ENCODE data around the gene SCAI. TPM values are rescaled to one million over a fixed set of nuclear protein-coding genes. Genes with fewer than 3 reads are reported as not detected.
"Not testable (repeated sequence)": the region's sequence is repeated elsewhere in the genome, so short reads cannot be mapped to it uniquely, and the experiment has no call there.

Gene SCAI
- total and polyA plus RNA-seq, 3 donors from 2014 or later = 4.7 to 14.5 (median 12.8) TPM

- no peaks in the 10 kb centered on the region for H3K9me3 ChIP-seq
- H3K27ac ChIP-seq = no peak overlapping the region
- no peaks in the 10 kb centered on the region for H3K4me1 ChIP-seq
- WGBS, 2 donors = 48 to 53% methylated on average over 2 of the region's 2 CpGs
- intact Hi-C loops (cut with DNase I; ENCODE audit: low total_unique reads) = no loop called here
- no peak overlapping the region for H3K4me3 ChIP-seq
- no peaks in the 10 kb centered on the region for H3K27me3 ChIP-seq
- DNase-seq = no peak
- no peak for TF ChIP-seq CTCF (IDR thresholded peaks at IDR 0.05)
- no peak for TF ChIP-seq POLR2A (IDR thresholded peaks at IDR 0.05)
- H3K36me3 ChIP-seq (ENCODE audit: low read depth, missing control alignments) = no peaks in the 10 kb centered on the region
These were observed 178.7 kb downstream of the SCAI start for GRCh38 chr9:124964604-124965003.

GRCh38 chr9:124964056-124964455 lies 179.3 kb downstream of the SCAI start:
- no peaks in the 10 kb centered on the region for H3K27me3 ChIP-seq
- no peaks in the 10 kb centered on the region for H3K4me1 ChIP-seq
- no peak overlapping the region for H3K27ac ChIP-seq
- H3K36me3 ChIP-seq (ENCODE audit: low read depth, missing control alignments) = no peaks in the 10 kb centered on the region
- TF ChIP-seq CTCF (IDR thresholded peaks at IDR 0.05) (no peak), POLR2A (IDR thresholded peaks at IDR 0.05) (no peak)
- H3K9me3 ChIP-seq = no peaks in the 10 kb centered on the region
- WGBS, 2 donors = 90 to 93% methylated on average over 2 of the region's 2 CpGs
- intact Hi-C loops (cut with DNase I; ENCODE audit: low total_unique reads) = no loop called here
- DNase-seq = no peak
- H3K4me3 ChIP-seq = no peak overlapping the region

GRCh38 chr9:124960409-124960752 lies 182.9 kb downstream of the SCAI start:
- intact Hi-C loops (cut with DNase I; ENCODE audit: low total_unique reads) = no loop called here
- no peak overlapping the region for H3K4me3 ChIP-seq
- DNase-seq = no peak
- H3K9me3 ChIP-seq = no peaks in the 10 kb centered on the region
- WGBS, 2 donors = 84 to 96% methylated on average over 2 of the region's 2 CpGs
- no peaks in the 10 kb centered on the region for H3K36me3 ChIP-seq (ENCODE audit: low read depth, missing control alignments)
- no peaks in the 10 kb centered on the region for H3K27me3 ChIP-seq
- no peak for TF ChIP-seq CTCF (IDR thresholded peaks at IDR 0.05)
- no peak for TF ChIP-seq POLR2A (IDR thresholded peaks at IDR 0.05)
- H3K4me1 ChIP-seq = no peaks in the 10 kb centered on the region
- no peak overlapping the region for H3K27ac ChIP-seq

- H3K36me3 ChIP-seq (ENCODE audit: low read depth, missing control alignments); H3K9me3 ChIP-seq; H3K27ac ChIP-seq; intact Hi-C loops (cut with DNase I; ENCODE audit: low total_unique reads); H3K27me3 ChIP-seq; H3K4me3 ChIP-seq; H3K4me1 ChIP-seq; DNase-seq: not testable (repeated sequence)
- 93 to 97% methylated on average over 9 of the region's 9 CpGs for WGBS, 2 donors
These were observed 183.5 kb downstream of the SCAI start for GRCh38 chr9:124959671-124960408.

- no peak overlapping the region for H3K27ac ChIP-seq
- no peaks in the 10 kb centered on the region for H3K27me3 ChIP-seq
- H3K36me3 ChIP-seq (ENCODE audit: low read depth, missing control alignments) = no peaks in the 10 kb centered on the region
- no peak for DNase-seq
- H3K9me3 ChIP-seq = no peaks in the 10 kb centered on the region
- intact Hi-C loops (cut with DNase I; ENCODE audit: low total_unique reads) = no loop called here
- H3K4me3 ChIP-seq = no peak overlapping the region
- TF ChIP-seq CTCF (IDR thresholded peaks at IDR 0.05) = no peak
- TF ChIP-seq POLR2A (IDR thresholded peaks at IDR 0.05) = no peak
- H3K4me1 ChIP-seq = no peaks in the 10 kb centered on the region
- 67 to 100% methylated on average over 1 of the region's 1 CpG for WGBS, 2 donors
These were observed 189.1 kb downstream of the SCAI start for GRCh38 chr9:124954255-124954654.
